ENCODE data around the gene ILDR1.

DNA sequence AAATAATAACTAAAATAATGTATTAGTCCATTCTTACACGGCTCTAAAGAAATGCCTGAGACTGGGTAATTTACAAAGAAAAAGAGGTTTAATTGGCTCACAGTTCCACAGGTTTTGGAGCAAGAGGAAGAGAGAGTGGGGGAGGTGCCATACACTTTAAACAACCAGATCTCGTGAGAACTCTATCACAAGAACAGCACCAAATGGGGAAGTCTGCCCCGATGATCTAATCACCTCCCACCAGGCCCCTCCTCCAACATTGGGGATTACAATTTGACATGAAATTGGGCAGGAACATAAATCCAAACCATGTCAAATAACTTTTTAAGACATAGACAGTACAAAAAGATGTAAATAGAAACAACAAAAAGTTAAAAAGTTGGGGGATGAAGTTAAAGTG is 63.2 kb downstream of the ILDR1 start:
- TF ChIP-seq POLR2A (IDR thresholded peaks at IDR 0.05; ENCODE audit: low read length), result no peak
- TF ChIP-seq GATA1 (IDR thresholded peaks at IDR 0.05; ENCODE audit: low read depth, low read length), result no peak
